Measurements from ENCODE around the gene LINGO4. TPM values are rescaled to one million over a fixed set of nuclear protein-coding genes. Genes with fewer than 3 reads are reported as not detected.

LINGO4 gene
- polyA plus RNA-seq, 1 donor: 0.47 TPM

Other genes starting within 250 kb of the LINGO4 start
- gene SNX27, start 193.4 kb downstream of the LINGO4 start, polyA plus RNA-seq (ENCODE audit: insufficient read length): 18.9 TPM
- gene CELF3, start 88.6 kb downstream of the LINGO4 start, polyA plus RNA-seq (ENCODE audit: insufficient read length): 1.2 TPM
- 0.63 TPM for gene RIIAD1, start 83.9 kb downstream of the LINGO4 start, polyA plus RNA-seq (ENCODE audit: insufficient read length)
- gene MRPL9, start 41.9 kb downstream of the LINGO4 start, polyA plus RNA-seq (ENCODE audit: insufficient read length): 69.5 TPM
- gene TDRKH, start 14.9 kb downstream of the LINGO4 start, polyA plus RNA-seq (ENCODE audit: insufficient read length): 4.0 TPM
- 10.8 TPM for gene RORC, start 26.4 kb upstream of the LINGO4 start, polyA plus RNA-seq (ENCODE audit: insufficient read length)
- gene C2CD4D, start 34.4 kb upstream of the LINGO4 start, polyA plus RNA-seq (ENCODE audit: insufficient read length): 0.23 TPM
- gene THEM5, start 48.3 kb upstream of the LINGO4 start, polyA plus RNA-seq (ENCODE audit: insufficient read length): 0.56 TPM
- gene THEM4, start 104.1 kb upstream of the LINGO4 start, polyA plus RNA-seq (ENCODE audit: insufficient read length): 16.1 TPM
- gene S100A10, start 188.4 kb upstream of the LINGO4 start, polyA plus RNA-seq (ENCODE audit: insufficient read length): 169 TPM
- gene S100A11, start 231.6 kb upstream of the LINGO4 start, polyA plus RNA-seq (ENCODE audit: insufficient read length): 146 TPM